GM19023 (cell line): ENCODE measurements around the gene GNAI2.
"Not testable (repeated sequence)": the region's sequence is repeated elsewhere in the genome, so short reads cannot be mapped to it uniquely, and the experiment has no call there.

Experiments used
- ATAC-seq: cut with Tn5 transposase; IDR thresholded peaks from one replicate; pipeline ENCODE4 v1.9.1; 2021; ENCODE audit warnings: mild to moderate bottlenecking, moderate library complexity; ENCODE audit not compliant: unreplicated experiment

The GNAI2 gene

DNA sequence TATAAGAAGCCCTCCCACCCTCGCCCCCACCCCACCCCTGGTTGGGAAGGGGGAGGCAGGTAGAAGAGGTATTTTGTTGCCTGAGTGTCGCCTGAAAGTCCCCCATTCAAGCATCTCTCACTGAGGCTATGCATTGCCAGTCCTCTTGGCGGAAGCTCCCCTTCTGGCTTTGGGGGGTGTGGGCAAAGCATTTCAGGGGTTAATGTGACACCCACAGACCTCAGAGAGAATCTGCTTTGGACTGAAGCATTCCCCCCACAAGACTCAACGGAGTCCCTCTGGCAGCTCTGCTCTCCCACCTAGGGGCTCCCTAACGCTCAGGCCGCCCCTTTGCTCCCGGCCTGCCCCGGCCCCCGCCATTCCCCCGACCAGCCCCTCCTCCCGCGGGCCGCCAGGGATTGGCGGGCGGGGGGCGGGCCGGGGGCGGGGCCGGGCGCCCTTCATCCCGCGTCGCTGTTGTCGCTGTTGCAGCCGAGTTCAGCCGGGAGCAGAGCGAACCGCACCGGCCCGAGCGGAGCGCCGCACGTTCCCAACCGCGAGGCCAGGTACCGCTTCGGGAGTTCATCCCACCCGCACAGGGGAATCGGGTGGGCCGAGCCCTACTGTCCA is 31.1 kb upstream of the GNAI2 start, which contains the start of gene SLC38A3:
Gene SLC38A3 (plus strand): TSS at position 468 of the 609 bp plus-strand sequence. CDS start 8,929 bp downstream, outside the sequence.
- no peak for ATAC-seq

- ATAC-seq = no peak
Observed at GRCh38 chr3:50205413-50206276, 30.4 kb upstream of the GNAI2 start.

- no peak for ATAC-seq
Observed at GRCh38 chr3:50207359-50208042, 28.5 kb upstream of the GNAI2 start.

- ATAC-seq = no peak
Observed at GRCh38 chr3:50208677-50209344, 27.2 kb upstream of the GNAI2 start.

DNA sequence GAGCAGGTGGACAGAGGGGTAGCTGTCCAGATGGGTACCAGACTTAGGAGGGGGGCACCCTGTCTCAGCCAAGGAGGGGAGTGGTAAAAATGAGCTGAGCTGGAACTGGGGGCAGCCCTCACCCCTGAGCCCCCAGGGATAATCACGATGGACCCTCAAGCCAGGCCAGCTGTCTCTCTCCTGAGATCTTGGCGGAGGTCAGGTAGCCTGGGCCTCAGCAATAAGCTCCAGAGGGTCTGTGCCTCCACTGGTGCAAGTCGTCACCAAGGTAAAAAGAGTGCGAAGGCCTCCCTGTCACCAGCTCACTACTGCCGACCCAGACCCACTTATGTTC is 25.9 kb upstream of the GNAI2 start:
- no peak for ATAC-seq

- ATAC-seq = no peak
Observed at GRCh38 chr3:50210510-50211367, 25.3 kb upstream of the GNAI2 start.

DNA sequence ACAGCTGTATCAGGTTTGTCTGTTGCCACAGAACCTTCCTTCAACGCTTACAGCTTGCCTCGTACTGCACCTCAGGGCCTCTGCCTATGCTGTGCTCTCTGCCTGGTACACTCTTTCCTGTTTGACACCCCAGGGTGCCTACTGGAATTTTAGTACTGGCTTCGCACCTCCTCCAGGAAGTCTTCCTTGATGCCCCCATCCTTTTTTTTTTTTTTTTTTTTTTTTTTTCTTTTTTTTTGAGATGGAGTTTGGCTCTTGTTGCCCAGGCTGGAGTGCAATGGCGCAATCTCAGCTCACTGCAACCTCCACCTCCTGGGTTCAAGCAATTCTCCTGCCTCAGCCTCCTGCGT is 24.7 kb upstream of the GNAI2 start:
- ATAC-seq = not testable (repeated sequence)

GRCh38 chr3:50211930-50212329 is 24.1 kb upstream of the GNAI2 start:
- ATAC-seq = no peak

DNA sequence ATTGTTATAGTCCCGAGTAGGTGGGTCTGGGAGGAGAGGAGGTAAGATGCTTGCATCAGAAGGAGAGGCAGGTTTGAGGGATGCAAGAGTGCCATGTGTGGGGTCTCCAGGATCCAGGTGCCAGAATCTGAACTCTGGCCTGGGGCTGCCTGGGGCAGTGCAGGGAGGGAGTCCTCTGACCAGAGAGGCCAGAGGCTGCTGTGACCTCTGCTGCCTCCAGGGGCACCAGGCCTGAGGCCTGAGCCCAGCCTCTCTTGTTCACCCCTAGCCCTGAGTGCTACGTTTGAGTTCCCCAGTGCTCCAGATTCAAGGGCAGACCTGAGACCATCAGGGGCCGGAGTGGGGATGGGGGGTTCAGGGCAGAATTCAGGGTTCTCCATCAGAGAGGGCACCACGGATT is 23.5 kb upstream of the GNAI2 start:
- no peak for ATAC-seq

DNA sequence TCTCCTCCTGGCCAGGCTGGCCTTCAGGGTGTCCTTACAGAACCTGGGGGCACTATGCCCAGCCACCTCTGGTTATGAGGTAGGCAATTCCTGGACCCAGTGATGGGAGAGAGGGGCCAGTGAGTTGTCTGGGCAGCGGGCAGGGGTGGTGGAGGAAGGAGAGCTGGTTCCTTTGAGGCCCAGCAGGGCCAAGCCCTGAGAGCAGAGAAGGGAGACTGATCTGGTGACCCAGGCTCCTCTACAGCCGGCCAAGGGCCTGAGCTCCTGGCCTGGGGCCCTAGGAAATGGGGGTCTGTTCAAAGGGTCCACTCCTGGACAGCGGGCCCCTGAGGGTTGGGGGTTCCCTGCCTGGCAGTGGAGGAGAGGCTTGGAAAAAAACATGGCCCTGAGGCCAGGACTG is 23.0 kb upstream of the GNAI2 start:
- no peak for ATAC-seq

GRCh38 chr3:50213373-50213772 is 22.6 kb upstream of the GNAI2 start:
- no peak for ATAC-seq

- no peak for ATAC-seq
Observed at GRCh38 chr3:50214824-50215223, 21.2 kb upstream of the GNAI2 start.

GRCh38 chr3:50215529-50215928 is 20.5 kb upstream of the GNAI2 start:
- no peak for ATAC-seq

DNA sequence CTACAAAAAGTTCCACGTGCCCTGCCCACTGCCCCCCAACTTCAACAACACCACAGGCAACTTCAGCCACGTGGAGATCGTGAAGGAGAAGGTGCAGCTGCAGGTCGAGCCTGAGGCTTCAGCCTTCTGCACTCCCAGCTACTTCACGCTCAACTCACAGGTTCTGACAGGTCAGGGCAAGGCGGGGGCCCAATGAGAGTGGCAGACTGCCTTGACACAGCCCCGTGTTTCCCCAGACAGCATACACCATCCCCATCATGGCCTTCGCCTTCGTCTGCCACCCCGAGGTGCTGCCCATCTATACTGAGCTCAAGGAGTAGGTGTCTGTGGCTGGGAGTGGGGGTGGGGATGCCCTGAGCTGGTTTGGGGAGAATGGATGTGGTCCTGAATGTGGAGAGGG is 18.3 kb upstream of the GNAI2 start:
- ATAC-seq = no peak

- no peak for ATAC-seq
Observed at GRCh38 chr3:50218448-50218847, 17.6 kb upstream of the GNAI2 start.

GRCh38 chr3:50219285-50219684 is 16.7 kb upstream of the GNAI2 start:
- ATAC-seq = no peak

DNA sequence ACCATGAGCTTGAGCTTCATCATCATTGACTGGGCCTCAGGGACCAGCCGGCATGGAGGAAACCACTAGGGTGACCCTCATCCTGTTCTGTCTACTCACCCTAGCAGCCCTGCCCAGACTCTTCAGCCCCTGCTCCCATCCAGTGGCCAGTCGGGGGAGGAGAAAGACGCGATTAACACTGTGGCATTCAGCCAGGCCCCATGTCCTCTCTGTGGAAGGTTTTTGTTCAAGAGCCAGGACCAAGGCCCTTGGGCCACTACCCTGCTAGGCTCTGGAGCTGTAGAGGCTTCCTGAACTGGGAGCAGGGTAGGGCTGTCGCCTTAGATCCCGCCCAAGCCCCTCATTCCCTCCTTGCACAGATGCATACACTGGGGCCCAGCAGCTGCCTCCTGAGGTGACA is 15.9 kb upstream of the GNAI2 start:
- no peak for ATAC-seq

DNA sequence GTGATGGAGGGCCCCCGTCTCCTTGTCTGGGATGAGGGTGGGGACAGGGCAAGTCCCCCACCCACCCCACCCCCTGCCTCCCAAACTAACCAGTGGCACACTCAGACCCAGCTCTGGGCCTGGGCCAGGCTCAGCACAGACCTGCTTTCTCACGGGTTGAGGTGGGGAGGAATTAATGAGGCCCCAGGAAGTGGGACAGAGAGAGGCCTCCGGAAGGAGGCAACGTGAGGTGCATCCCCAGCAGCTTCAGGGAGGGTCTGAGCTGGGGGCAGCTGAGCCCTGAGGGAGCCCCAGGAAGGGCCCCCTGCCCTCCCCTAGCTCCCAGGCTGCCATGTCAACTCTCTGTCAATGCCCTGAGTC is 15.0 kb upstream of the GNAI2 start:
- no peak for ATAC-seq

DNA sequence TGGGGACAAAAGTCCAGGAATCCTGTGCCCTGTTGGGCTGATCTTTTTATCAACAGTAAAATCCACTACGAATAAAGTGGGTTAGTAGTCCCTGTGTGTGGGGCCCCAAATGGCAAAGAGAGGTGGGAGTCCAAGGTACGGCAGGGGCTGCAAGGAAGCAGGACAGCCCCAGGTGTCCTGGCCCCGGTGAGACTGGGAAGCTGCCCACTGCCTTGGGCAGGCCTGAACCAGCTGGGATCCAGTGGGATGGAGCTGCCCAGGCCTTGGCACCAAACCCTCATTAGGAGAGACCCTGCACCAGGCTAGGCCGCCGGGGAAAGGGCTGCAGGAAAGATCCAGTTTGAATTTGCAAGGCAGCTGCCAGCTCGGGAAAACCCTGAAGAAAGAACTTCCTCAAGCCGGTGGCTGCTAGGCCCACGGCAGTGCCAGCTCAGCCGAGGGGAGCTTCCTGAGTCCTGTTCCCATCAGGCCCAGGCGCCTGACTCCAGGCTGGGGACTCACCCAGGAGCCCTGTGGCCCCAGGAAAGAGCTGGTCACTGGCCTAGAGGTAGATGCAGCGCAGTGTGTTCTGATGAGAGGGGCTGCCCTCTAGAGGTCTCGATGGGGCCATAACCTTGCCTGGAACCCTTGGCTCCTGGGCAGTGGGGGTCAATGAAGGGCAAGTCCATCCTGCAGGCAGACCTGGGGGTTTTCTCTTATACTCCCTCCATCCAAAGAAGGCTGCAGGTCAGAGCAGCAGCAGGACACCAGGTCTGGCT is 14.4 kb upstream of the GNAI2 start:
- no peak for ATAC-seq

DNA sequence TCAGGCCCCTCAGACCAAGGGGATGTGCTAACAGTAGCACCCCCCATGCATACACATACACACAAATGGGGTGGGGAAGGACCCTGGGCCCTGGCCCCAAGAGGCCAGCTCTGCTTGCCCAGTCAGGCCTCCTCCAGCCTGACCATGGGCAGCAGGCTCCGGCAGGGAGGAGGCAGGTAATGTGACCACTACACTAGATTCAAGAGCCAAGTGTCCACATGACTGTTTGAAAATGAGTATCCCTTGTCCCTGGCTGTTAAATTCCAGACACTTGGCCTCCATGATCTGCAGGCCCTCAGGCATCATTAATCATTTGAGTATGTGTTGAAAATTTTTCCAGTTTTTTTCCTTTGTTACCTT is 13.9 kb upstream of the GNAI2 start:
- no peak for ATAC-seq
